Prostate gland (tissue), 2 donors: Measurements from ENCODE around the gene FHIT.

Source experiments
- CTCF ChIP-seq, 4 experiments: fragments of 200-600 bp in 2 of 4; fragments of 450-650 bp in 2 of 4; sonication (generic) in 2 of 4; IDR thresholded peaks; 1 replicate in 3 of 4; 2 replicates in 1 of 4; pipeline ENCODE4 v1.5.1; 2016 to 2019; ENCODE audit warnings: antibody characterized with exemption in 4 of 4, mild to moderate bottlenecking in 2 of 4, moderate library complexity in 2 of 4
- POLR2A ChIP-seq: fragments of 450-650 bp; IDR thresholded peaks from one replicate; pipeline ENCODE4 v1.6.1; 2016; ENCODE audit warnings: antibody characterized with exemption, mild to moderate bottlenecking

GRCh38 chr3:61218504-61218903, 32.7 kb downstream of the FHIT start:
- TF ChIP-seq CTCF (IDR thresholded peaks at IDR 0.05), result no peak
- TF ChIP-seq POLR2A, result no peak
